ENCODE results near the gene VIM.

The VIM gene

DNA sequence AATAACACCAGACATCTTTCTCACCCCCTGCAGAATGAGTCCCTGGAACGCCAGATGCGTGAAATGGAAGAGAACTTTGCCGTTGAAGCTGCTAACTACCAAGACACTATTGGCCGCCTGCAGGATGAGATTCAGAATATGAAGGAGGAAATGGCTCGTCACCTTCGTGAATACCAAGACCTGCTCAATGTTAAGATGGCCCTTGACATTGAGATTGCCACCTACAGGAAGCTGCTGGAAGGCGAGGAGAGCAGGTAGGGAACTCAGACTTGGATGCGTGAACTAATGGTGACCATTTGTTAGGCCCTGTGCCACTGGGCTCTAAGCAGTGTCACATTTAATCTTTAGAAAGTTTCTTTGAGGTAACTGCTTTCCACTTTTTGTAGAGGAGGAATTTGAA lies 7.1 kb downstream of the VIM start:
- H3K27ac ChIP-seq (ENCODE audit: low read length): no peak overlapping the region
- no peak overlapping the region for H3K9ac ChIP-seq (ENCODE audit: low read length)
- no peaks in the 10 kb centered on the region for H3K27me3 ChIP-seq (ENCODE audit: control insufficient read depth, insufficient read depth, low read length)
- H3K9me3 ChIP-seq (ENCODE audit: control insufficient read depth, low read depth, low read length): no peaks in the 10 kb centered on the region
- H3K4me1 ChIP-seq (ENCODE audit: control insufficient read depth, low read depth, low read length): peaks cover 10% of the 10 kb centered on the region
- no peak overlapping the region for H3K4me3 ChIP-seq (ENCODE audit: low read length)
- H3K36me3 ChIP-seq (ENCODE audit: control insufficient read depth, low read depth, low read length): peaks cover 67% of the 10 kb centered on the region

- Histone ChIP-seq H3K36me3 (ENCODE audit: control insufficient read depth, low read depth, low read length) (peaks cover 59% of the 10 kb centered on the region), H3K4me1 (ENCODE audit: control insufficient read depth, low read depth, low read length) (peaks cover 5% of the 10 kb centered on the region), H3K27me3 (ENCODE audit: control insufficient read depth, insufficient read depth, low read length) (no peaks in the 10 kb centered on the region), H3K27ac (ENCODE audit: low read length) (no peak overlapping the region), H3K9ac (ENCODE audit: low read length) (no peak overlapping the region), H3K4me3 (ENCODE audit: low read length) (no peak overlapping the region), H3K9me3 (ENCODE audit: control insufficient read depth, low read depth, low read length) (no peaks in the 10 kb centered on the region)
These were observed 8.6 kb downstream of the VIM start for GRCh38 chr10:17236468-17237148.

DNA sequence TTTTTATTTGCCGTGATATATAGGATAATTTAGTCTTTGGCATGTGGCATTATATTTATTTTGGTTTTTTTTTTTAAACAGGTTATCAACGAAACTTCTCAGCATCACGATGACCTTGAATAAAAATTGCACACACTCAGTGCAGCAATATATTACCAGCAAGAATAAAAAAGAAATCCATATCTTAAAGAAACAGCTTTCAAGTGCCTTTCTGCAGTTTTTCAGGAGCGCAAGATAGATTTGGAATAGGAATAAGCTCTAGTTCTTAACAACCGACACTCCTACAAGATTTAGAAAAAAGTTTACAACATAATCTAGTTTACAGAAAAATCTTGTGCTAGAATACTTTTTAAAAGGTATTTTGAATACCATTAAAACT lies 9.1 kb downstream of the VIM start:
- no peaks in the 10 kb centered on the region for H3K9me3 ChIP-seq (ENCODE audit: control insufficient read depth, low read depth, low read length)
- H3K9ac ChIP-seq (ENCODE audit: low read length): no peak overlapping the region
- H3K4me3 ChIP-seq (ENCODE audit: low read length): no peak overlapping the region
- peaks cover 1% of the 10 kb centered on the region for H3K4me1 ChIP-seq (ENCODE audit: control insufficient read depth, low read depth, low read length)
- H3K36me3 ChIP-seq (ENCODE audit: control insufficient read depth, low read depth, low read length): peaks cover 54% of the 10 kb centered on the region
- H3K27me3 ChIP-seq (ENCODE audit: control insufficient read depth, insufficient read depth, low read length): no peaks in the 10 kb centered on the region
- H3K27ac ChIP-seq (ENCODE audit: low read length): no peak overlapping the region

DNA sequence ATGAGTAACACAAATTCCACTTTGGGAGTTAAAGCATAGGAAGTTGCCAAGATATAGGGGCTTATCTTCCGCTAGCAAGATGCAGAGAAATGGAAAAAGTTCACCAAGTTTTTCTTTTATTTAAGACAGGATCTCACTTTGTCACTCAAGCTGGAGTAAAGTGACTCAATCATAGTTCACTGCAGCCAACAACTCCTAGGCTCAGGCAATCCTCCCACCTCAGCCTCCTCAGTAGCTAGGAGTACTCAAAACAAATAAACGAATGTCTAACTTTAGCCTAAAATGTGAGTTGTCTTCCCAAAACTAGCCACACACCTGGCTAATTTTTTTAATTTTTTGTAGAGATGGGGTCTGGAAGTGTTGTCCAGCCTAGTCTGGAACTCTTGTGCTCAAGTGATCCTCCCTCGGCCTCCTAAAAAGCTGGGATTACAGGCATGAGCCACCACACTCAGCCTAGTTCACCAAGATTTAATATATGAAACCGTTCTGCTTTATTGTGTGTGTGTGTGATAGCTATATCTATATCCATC lies 9.9 kb downstream of the VIM start:
- Histone ChIP-seq H3K9ac (ENCODE audit: low read length) (no peak overlapping the region), H3K4me1 (ENCODE audit: control insufficient read depth, low read depth, low read length) (no peaks in the 10 kb centered on the region), H3K27me3 (ENCODE audit: control insufficient read depth, insufficient read depth, low read length) (no peaks in the 10 kb centered on the region), H3K4me3 (ENCODE audit: low read length) (no peak overlapping the region), H3K36me3 (ENCODE audit: control insufficient read depth, low read depth, low read length) (peaks cover 48% of the 10 kb centered on the region), H3K27ac (ENCODE audit: low read length) (no peak overlapping the region), H3K9me3 (ENCODE audit: control insufficient read depth, low read depth, low read length) (no peaks in the 10 kb centered on the region)

GRCh38 chr10:17238445-17239291 lies 10.6 kb downstream of the VIM start:
- Histone ChIP-seq H3K9me3 (ENCODE audit: control insufficient read depth, low read depth, low read length) (no peaks in the 10 kb centered on the region), H3K27me3 (ENCODE audit: control insufficient read depth, insufficient read depth, low read length) (no peaks in the 10 kb centered on the region), H3K36me3 (ENCODE audit: control insufficient read depth, low read depth, low read length) (peaks cover 41% of the 10 kb centered on the region), H3K4me1 (ENCODE audit: control insufficient read depth, low read depth, low read length) (no peaks in the 10 kb centered on the region), H3K4me3 (ENCODE audit: low read length) (no peak overlapping the region), H3K27ac (ENCODE audit: low read length) (no peak overlapping the region), H3K9ac (ENCODE audit: low read length) (no peak overlapping the region)

DNA sequence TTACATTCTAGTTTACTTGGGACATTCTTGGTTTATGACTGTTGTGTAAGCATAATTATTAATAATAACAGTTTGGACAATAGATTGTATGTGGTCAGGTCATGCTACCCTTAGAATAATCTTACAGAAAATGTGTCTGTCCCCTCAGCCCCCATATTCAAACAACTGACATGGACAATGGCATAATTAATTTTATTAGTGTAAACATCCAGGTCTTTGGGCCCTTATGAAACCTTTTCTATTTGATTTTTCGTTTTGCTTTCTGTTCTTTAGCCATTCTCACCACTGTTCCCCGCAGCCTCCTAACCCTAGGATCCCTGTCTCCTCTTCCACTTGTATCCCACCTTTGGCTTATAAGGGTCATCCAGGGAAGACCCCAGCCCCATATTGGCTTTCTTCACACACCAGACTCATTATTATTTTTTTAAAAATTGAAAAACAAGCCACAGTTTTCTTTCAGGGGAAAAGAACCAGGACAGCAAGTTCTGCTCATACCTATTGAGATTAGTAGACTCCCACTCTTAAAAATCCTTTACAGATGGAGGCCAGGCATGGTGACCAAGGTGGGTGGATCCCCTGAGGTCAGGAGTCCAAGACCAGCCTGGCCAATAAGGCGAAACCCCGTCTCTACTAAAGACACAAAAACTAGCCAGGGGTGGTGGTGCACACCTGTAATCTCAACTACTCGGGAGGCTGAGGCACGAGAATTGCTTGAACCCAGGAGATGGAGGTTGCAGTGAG lies 11.5 kb downstream of the VIM start:
- peaks cover 35% of the 10 kb centered on the region for H3K36me3 ChIP-seq (ENCODE audit: control insufficient read depth, low read depth, low read length)
- H3K9me3 ChIP-seq (ENCODE audit: control insufficient read depth, low read depth, low read length): no peaks in the 10 kb centered on the region
- H3K27me3 ChIP-seq (ENCODE audit: control insufficient read depth, insufficient read depth, low read length): no peaks in the 10 kb centered on the region
- H3K27ac ChIP-seq (ENCODE audit: low read length): no peak overlapping the region
- H3K4me1 ChIP-seq (ENCODE audit: control insufficient read depth, low read depth, low read length): no peaks in the 10 kb centered on the region
- H3K4me3 ChIP-seq (ENCODE audit: low read length): no peak overlapping the region
- no peak overlapping the region for H3K9ac ChIP-seq (ENCODE audit: low read length)

- no peaks in the 10 kb centered on the region for H3K9me3 ChIP-seq (ENCODE audit: control insufficient read depth, low read depth, low read length)
- no peak overlapping the region for H3K27ac ChIP-seq (ENCODE audit: low read length)
- H3K9ac ChIP-seq (ENCODE audit: low read length): no peak overlapping the region
- H3K4me3 ChIP-seq (ENCODE audit: low read length): no peak overlapping the region
- no peaks in the 10 kb centered on the region for H3K27me3 ChIP-seq (ENCODE audit: control insufficient read depth, insufficient read depth, low read length)
- H3K4me1 ChIP-seq (ENCODE audit: control insufficient read depth, low read depth, low read length): no peaks in the 10 kb centered on the region
- H3K36me3 ChIP-seq (ENCODE audit: control insufficient read depth, low read depth, low read length): peaks cover 29% of the 10 kb centered on the region
These were observed 12.1 kb downstream of the VIM start for GRCh38 chr10:17240096-17240495.

- H3K9me3 ChIP-seq (ENCODE audit: control insufficient read depth, low read depth, low read length): no peaks in the 10 kb centered on the region
- H3K9ac ChIP-seq (ENCODE audit: low read length): no peak overlapping the region
- H3K27ac ChIP-seq (ENCODE audit: low read length): no peak overlapping the region
- H3K27me3 ChIP-seq (ENCODE audit: control insufficient read depth, insufficient read depth, low read length): no peaks in the 10 kb centered on the region
- H3K36me3 ChIP-seq (ENCODE audit: control insufficient read depth, low read depth, low read length): peaks cover 24% of the 10 kb centered on the region
- no peaks in the 10 kb centered on the region for H3K4me1 ChIP-seq (ENCODE audit: control insufficient read depth, low read depth, low read length)
- H3K4me3 ChIP-seq (ENCODE audit: low read length): no peak overlapping the region
These were observed 12.6 kb downstream of the VIM start for GRCh38 chr10:17240616-17241015.

DNA sequence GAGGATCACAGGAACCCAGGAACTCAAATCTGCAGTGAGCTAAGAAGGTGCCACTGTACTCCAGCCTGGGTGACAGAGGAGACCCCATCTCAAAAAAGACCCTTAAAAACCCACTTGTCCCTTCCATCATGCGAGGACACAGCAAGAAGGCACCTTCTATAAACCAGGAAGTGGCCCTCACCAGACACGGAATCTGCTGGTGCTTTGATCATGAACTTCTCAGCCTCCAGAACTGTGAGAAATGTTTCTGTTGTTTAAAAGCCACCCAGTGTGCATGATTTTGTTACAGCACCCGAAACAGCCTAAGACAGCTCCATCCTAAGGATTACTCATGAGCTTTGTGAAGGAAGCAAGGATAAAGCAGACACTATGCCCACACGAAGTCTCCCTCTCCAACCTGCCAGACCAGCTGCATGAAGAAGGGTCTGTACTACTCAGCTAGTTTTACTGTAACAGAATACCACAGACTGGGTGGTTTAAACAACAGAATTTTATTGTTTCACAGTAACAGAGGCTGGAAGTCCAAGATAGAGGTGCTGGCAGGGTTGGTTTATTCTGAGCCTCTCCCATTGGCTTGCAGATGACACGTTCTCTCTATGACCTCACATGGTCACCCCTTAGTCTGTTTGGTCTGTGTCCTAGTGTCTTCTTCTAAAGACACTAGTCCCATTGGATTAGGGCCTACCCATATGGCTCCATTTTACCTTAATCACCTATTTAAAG lies 13.7 kb downstream of the VIM start:
- Histone ChIP-seq H3K27ac (ENCODE audit: low read length) (no peak overlapping the region), H3K9me3 (ENCODE audit: control insufficient read depth, low read depth, low read length) (no peaks in the 10 kb centered on the region), H3K9ac (ENCODE audit: low read length) (no peak overlapping the region), H3K4me1 (ENCODE audit: control insufficient read depth, low read depth, low read length) (no peaks in the 10 kb centered on the region), H3K4me3 (ENCODE audit: low read length) (no peak overlapping the region), H3K36me3 (ENCODE audit: control insufficient read depth, low read depth, low read length) (peaks cover 13% of the 10 kb centered on the region), H3K27me3 (ENCODE audit: control insufficient read depth, insufficient read depth, low read length) (no peaks in the 10 kb centered on the region)

GRCh38 chr10:17244700-17245365 lies 16.8 kb downstream of the VIM start:
- Histone ChIP-seq H3K9ac (ENCODE audit: low read length) (no peak overlapping the region), H3K9me3 (ENCODE audit: control insufficient read depth, low read depth, low read length) (peaks cover 9% of the 10 kb centered on the region), H3K27me3 (ENCODE audit: control insufficient read depth, insufficient read depth, low read length) (no peaks in the 10 kb centered on the region), H3K36me3 (ENCODE audit: control insufficient read depth, low read depth, low read length) (no peaks in the 10 kb centered on the region), H3K4me3 (ENCODE audit: low read length) (no peak overlapping the region), H3K4me1 (ENCODE audit: control insufficient read depth, low read depth, low read length) (no peaks in the 10 kb centered on the region), H3K27ac (ENCODE audit: low read length) (no peak overlapping the region)
